Colonic mucosa (tissue), 4 donors: ENCODE measurements around the gene TMED1. TPM values are rescaled to one million over a fixed set of nuclear protein-coding genes. Genes with fewer than 3 reads are reported as not detected.

Experiments used
- DNase-seq: peaks from one replicate; pipeline ENCODE4 v3.0.0-alpha.2; 2020
- H3K27ac ChIP-seq: fragments of 200-600 bp; one replicate; pipeline ENCODE4 v1.8.0; 2021
- H3K27me3 ChIP-seq: fragments of 200-600 bp; one replicate; pipeline ENCODE4 v1.8.0; 2021
- H3K36me3 ChIP-seq: fragments of 200-600 bp; one replicate; pipeline ENCODE4 v1.8.0; 2021
- H3K4me1 ChIP-seq: fragments of 200-600 bp; one replicate; pipeline ENCODE4 v1.8.0; 2021; ENCODE audit warnings: mild to moderate bottlenecking
- H3K4me3 ChIP-seq: fragments of 200-600 bp; one replicate; pipeline ENCODE4 v1.8.0; 2021
- H3K9ac ChIP-seq, 2 donors: one replicate each; pipeline ENCODE4 v1.7.0; 2013; ENCODE audit warnings: control low read depth in 2 of 2, low read depth in 2 of 2, low read length in 2 of 2
- H3K9me3 ChIP-seq: fragments of 200-600 bp; one replicate; pipeline ENCODE4 v1.8.0; 2021
- CTCF ChIP-seq: fragments of 200-600 bp; IDR thresholded peaks from one replicate; pipeline ENCODE4 v1.8.0; 2022; ENCODE audit warnings: antibody characterized with exemption, mild to moderate bottlenecking
- intact Hi-C: fragments of 100-400 bp; cut with DNase I; formaldehyde crosslinking; loops from one replicate; pipeline ENCODE4 v1.14.1; 2022
- total RNA-seq, 2 donors: library from RNA; stranded (reverse); fragmentation: NEBNext Ultra II Directional in 1 of 2; extraction: Animal tissue kit (Norgen Biotek cat#: 25700) in 1 of 2; gene quantifications; one replicate each; pipeline ENCODE4 v1.2.1, GENCODE V29; 2021
- donor health status: healthy.
- donor health status: DM: no; HTN: no; CAD: no.
- donor health status: DM: no; HTN: no; CAD: no.

TMED1 gene
- total RNA-seq, 2 donors from 2014 or later: 21.2 to 22.5 TPM

GRCh38 chr19:10820173-10820572 lies 15.8 kb downstream of the TMED1 start:
- intact Hi-C loops: no loop called here
- Histone ChIP-seq H3K36me3 (peaks cover 32% of the 10 kb centered on the region), H3K27ac (no peak overlapping the region), H3K27me3 (no peaks in the 10 kb centered on the region), H3K9ac (no peak overlapping the region), H3K9me3 (no peaks in the 10 kb centered on the region), H3K4me1 (no peaks in the 10 kb centered on the region), H3K4me3 (no peak overlapping the region)
- TF ChIP-seq CTCF: peak; percentile 12
- DNase-seq: no peak

DNA sequence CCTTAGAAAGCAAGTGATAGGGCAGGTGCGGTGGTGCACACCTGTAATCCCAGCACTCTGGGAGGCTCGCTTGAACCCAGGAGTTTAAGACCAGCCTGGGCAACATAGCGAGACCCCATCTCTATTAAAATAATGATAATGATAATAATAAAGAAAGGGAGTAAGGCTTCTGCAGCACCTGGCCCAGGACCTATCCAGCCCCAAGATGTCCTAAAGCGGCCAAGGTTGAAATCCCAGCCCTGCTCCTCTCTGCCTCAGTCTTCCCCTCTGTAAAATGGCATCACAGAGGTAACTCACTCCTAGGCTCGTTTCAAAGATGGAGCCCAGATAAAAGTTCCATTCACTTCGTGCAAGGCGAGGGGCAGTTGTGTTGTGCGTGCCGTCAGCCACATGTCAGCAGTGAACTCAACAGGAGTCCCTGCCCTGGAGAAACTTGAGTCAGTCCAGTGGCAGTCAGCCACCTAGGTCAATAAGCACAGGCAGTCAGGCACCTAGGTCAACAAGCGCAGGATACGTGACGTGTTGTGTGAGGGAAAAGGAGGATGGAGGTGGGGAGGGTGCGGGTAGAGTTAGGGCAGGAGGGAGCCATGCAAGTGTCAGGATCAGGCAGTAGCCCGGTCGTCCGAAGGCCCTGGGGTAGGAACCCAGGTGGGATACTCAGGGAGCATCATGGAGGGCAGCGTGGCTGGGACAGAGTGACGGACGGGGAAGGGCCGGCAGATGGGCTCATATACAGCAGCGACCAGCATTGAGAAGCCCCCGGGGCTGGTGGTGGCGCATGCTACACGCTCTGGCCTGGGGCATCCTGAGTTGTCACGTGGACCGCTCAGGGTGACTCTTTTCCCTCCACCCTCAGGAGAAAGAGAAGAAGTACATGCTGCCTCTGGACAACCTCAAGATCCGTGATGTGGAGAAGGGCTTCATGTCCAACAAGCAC lies 16.6 kb downstream of the TMED1 start:
- no peak for TF ChIP-seq CTCF

DNA sequence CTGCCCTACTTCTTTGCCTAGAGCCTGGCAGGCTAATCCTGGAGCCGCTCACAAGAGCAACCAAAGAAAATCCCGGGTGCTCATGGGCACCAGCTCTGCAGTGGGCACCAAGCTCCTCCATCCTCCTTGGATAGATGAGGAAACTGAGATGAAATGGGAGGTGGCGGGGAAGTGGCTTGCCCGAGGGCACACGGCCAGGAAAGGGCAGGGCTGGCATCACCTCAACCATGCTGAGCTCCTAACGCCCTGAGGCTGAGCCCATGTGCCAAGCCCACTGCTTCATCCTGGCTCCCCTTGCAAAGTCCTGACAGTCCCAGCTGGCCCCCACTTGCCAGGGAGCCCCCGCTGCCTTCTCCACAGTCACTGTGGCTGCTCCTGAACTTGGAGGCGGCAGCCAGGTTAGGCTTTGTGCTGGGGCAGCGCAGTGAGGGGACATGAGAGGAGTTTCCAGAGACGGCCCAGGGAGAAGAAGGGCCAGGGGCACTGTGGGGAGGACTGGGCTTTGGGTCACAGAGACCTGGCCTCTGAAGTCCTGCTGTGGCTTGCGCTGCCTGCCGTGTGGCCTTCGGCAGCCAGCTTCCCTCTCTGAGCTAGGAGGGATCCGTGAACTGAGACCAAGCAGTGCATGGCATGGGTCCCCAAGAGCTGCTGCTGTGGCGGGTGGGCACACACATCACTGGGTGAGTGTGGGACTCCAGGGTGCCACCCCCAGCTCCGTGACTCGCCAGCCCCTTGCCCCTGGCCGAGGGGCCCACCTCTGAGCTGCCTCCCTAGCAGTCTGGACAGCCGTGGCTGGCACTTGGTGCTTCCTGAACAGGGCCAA lies 17.5 kb downstream of the TMED1 start:
- Histone ChIP-seq H3K4me3 (no peak overlapping the region), H3K27ac (peak overlapping the region; percentile 65)

More for the DNA sequence above, 16.6 kb downstream of the TMED1 start:
- Histone ChIP-seq H3K27me3 (no peaks in the 10 kb centered on the region), H3K4me3 (no peak overlapping the region), H3K9ac (no peak overlapping the region), H3K27ac (no peak overlapping the region), H3K4me1 (no peaks in the 10 kb centered on the region), H3K36me3 (peaks cover 24% of the 10 kb centered on the region), H3K9me3 (no peaks in the 10 kb centered on the region)
- DNase-seq: no peak
- intact Hi-C loops: no loop called here

GRCh38 chr19:10817291-10818038 lies 18.5 kb downstream of the TMED1 start:
- TF ChIP-seq CTCF: no peak
- Histone ChIP-seq H3K27ac (peak overlapping the region; percentile 65), H3K4me1 (no peaks in the 10 kb centered on the region), H3K4me3 (peak overlapping the region; percentile 18), H3K36me3 (peaks cover 14% of the 10 kb centered on the region), H3K27me3 (no peaks in the 10 kb centered on the region), H3K9ac (peak overlapping the region; percentile 46 to 64), H3K9me3 (no peaks in the 10 kb centered on the region)
- DNase-seq: peak; percentile 45
- intact Hi-C loops: no loop called here

More for the DNA sequence above, 17.5 kb downstream of the TMED1 start:
- H3K9me3 ChIP-seq: no peaks in the 10 kb centered on the region
- intact Hi-C loops: no loop called here
- H3K4me1 ChIP-seq: no peaks in the 10 kb centered on the region
- H3K9ac ChIP-seq: peak overlapping the region; percentile 24 to 34
- H3K36me3 ChIP-seq: peaks cover 15% of the 10 kb centered on the region
- DNase-seq: no peak
- no peak for TF ChIP-seq CTCF
- no peaks in the 10 kb centered on the region for H3K27me3 ChIP-seq

DNA sequence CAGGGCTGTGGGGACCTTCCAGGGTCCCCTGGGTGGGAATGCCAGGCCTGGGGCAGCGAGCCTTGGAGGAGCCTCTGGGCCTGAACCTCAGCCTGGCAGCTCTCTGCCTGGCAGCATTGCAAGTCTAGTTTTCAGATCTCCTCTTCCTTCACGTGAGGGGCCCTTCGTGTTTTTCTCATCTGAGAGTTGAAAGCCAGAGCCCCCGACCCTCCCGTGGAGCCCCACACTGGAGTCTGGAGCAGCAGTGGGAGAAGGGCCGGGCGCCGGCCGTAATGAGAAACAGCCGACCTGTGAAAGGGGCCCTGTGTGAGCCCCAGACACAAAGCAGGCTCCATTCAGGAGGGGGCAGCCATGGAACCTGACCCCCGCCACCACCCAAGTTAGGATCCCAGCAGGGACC lies 19.3 kb downstream of the TMED1 start:
- Histone ChIP-seq H3K9ac (peak overlapping the region; percentile 46 to 64), H3K27me3 (no peaks in the 10 kb centered on the region), H3K36me3 (peaks cover 10% of the 10 kb centered on the region), H3K4me1 (no peaks in the 10 kb centered on the region), H3K27ac (peak overlapping the region; percentile 65), H3K9me3 (no peaks in the 10 kb centered on the region), H3K4me3 (peak overlapping the region; percentile 18)
- no peak for DNase-seq
- intact Hi-C loops: no loop called here
- no peak for TF ChIP-seq CTCF
